Caco-2 (cell line): Measurements from ENCODE around the gene CTR9. TPM values are rescaled to one million over a fixed set of nuclear protein-coding genes. Genes with fewer than 3 reads are reported as not detected.

Experiments
- BruUV-seq: library from RNA; stranded (reverse); fragments of 400-500 nt; replicated peaks from 2 replicates; lab custom pipeline; 2021; lab: Mats Ljungman, UMichigan
- CTCF ChIA-PET: fragments of 300-600 bp; sonication (Branson Sonifier 250); formaldehyde crosslinking; loops from one replicate; lab custom pipeline; 2022; ENCODE audit warnings: antibody characterized with exemption; lab: Charles Lee
- POLR2A ChIA-PET: fragments of 300-600 bp; sonication (Branson Sonifier 250); formaldehyde crosslinking; loops from one replicate; lab custom pipeline; 2022; ENCODE audit warnings: antibody characterized with exemption; lab: Charles Lee
- DNase-seq, 2 experiments: peaks; one replicate each; pipeline versions ENCODE4 v3.0.0 to v3.0.0-alpha.2; 2020 to 2022
- H3K27me3 ChIP-seq: replicated peaks from 2 replicates; pipeline ENCODE4 v1.6.0; 2011; ENCODE audit warnings: low read length; ENCODE audit not compliant: control insufficient read depth, insufficient read depth
- H3K36me3 ChIP-seq: 2 replicates; pipeline ENCODE4 v1.5.1; 2011; ENCODE audit warnings: low read length; ENCODE audit not compliant: control insufficient read depth, insufficient read depth
- H3K4me1 ChIP-seq: fragments of 250-450 bp; sonication (Bioruptor Pico); 2 replicates; pipeline ENCODE4 v1.5.1; 2020; ENCODE audit warnings: mild to moderate bottlenecking
- H3K4me3 ChIP-seq: 2 replicates; pipeline ENCODE4 v1.5.1; 2011; ENCODE audit warnings: low read depth, mild to moderate bottlenecking, control low read depth, low read length
- H3K9me3 ChIP-seq: fragments of 250-450 bp; sonication (Bioruptor Pico); 2 replicates; pipeline ENCODE4 v1.5.1; 2020; ENCODE audit warnings: mild to moderate bottlenecking, moderate library complexity
- H3K27ac Mint-ChIP-seq: one replicate; pipeline ENCODE4 v1.8.0; 2022; ENCODE audit warnings: mixed read lengths; ENCODE audit not compliant: unreplicated experiment
- H3K27me3 Mint-ChIP-seq: one replicate; pipeline ENCODE4 v1.8.0; 2022; ENCODE audit warnings: mixed read lengths; ENCODE audit not compliant: insufficient read depth, unreplicated experiment
- H3K36me3 Mint-ChIP-seq: one replicate; pipeline ENCODE4 v1.8.0; 2022; ENCODE audit warnings: mild to moderate bottlenecking, mixed read lengths; ENCODE audit not compliant: insufficient read depth, unreplicated experiment
- H3K4me1 Mint-ChIP-seq: one replicate; pipeline ENCODE4 v1.8.0; 2022; ENCODE audit warnings: low read depth, mixed read lengths; ENCODE audit not compliant: unreplicated experiment
- H3K4me3 Mint-ChIP-seq: one replicate; pipeline ENCODE4 v1.8.0; 2022; ENCODE audit warnings: mild to moderate bottlenecking, moderate library complexity, mixed read lengths; ENCODE audit not compliant: unreplicated experiment
- H3K9me3 Mint-ChIP-seq: one replicate; pipeline ENCODE4 v1.8.0; 2022; ENCODE audit warnings: mixed read lengths; ENCODE audit not compliant: unreplicated experiment
- intact Hi-C: fragments of 100-400 bp; cut with micrococcal nuclease; formaldehyde crosslinking; loops from one replicate; pipeline ENCODE4 v1.10.0; 2022; ENCODE audit not compliant: unreplicated experiment
- total RNA-seq: library from RNA; stranded (reverse); gene quantifications from 2 replicates; pipeline ENCODE4 v1.2.3, GENCODE V29; 2022
- TF ChIP-seq, protein P1 (sequence below), 2 experiments: fragments of 200-600 bp in 1 of 2; IDR thresholded peaks; 1 replicate in 1 of 2; 2 replicates in 1 of 2; pipeline versions ENCODE4 v1.5.1 to v1.8.0; 2011 to 2022; ENCODE audit warnings: antibody characterized with exemption in 1 of 2, control low read depth in 1 of 2, inconsistent platforms in 1 of 2, low read depth in 1 of 2, low read length in 1 of 2, mild to moderate bottlenecking in 1 of 2, moderate library complexity in 1 of 2; ENCODE audit not compliant: insufficient read depth in 1 of 2, severe bottlenecking in 1 of 2, unreplicated experiment in 1 of 2

Gene CTR9
- total RNA-seq, 1 experiment from 2014 or later: 54.0 TPM

DNA sequence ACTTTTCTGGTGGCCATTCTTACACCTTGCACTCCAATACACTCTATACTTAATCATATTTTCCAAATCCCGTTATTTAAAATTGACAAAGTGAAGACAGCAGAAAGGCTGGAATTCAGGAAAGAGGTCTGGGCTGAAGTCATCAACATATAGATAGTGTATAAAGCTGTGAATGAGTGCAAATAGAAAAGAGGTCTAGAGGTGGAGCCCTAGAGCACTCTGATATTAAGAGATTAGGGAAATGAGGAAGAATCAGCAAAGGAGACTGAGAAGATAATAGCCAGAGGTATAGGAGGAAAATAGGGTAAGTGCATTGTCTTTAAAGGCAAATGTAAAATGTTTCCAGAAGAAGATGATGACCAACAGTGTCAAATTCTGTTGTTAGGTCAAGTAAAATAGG is 7.9 kb downstream of the CTR9 start:
- Mint-ChIP-seq H3K9me3 (no peaks in the 10 kb centered on the region), H3K27ac (no peak overlapping the region), H3K4me3 (no peak overlapping the region), H3K27me3 (no peaks in the 10 kb centered on the region), H3K36me3 (peaks cover 31% of the 10 kb centered on the region), H3K4me1 (no peaks in the 10 kb centered on the region)
- intact Hi-C loops: no loop called here
- DNase-seq: no peak
- no peaks in the 10 kb centered on the region; the same call in 1 of the 2 replicates for H3K36me3 ChIP-seq
- ChIA-PET CTCF (interaction anchor here (1.7 kb wide), 1 partner anchor 12 kb away, joined by 5 read pairs; no protein-coding TSS in a partner anchor), POLR2A (no interaction called here)
- TF ChIP-seq, protein P1, sequence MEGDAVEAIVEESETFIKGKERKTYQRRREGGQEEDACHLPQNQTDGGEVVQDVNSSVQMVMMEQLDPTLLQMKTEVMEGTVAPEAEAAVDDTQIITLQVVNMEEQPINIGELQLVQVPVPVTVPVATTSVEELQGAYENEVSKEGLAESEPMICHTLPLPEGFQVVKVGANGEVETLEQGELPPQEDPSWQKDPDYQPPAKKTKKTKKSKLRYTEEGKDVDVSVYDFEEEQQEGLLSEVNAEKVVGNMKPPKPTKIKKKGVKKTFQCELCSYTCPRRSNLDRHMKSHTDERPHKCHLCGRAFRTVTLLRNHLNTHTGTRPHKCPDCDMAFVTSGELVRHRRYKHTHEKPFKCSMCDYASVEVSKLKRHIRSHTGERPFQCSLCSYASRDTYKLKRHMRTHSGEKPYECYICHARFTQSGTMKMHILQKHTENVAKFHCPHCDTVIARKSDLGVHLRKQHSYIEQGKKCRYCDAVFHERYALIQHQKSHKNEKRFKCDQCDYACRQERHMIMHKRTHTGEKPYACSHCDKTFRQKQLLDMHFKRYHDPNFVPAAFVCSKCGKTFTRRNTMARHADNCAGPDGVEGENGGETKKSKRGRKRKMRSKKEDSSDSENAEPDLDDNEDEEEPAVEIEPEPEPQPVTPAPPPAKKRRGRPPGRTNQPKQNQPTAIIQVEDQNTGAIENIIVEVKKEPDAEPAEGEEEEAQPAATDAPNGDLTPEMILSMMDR (IDR thresholded peaks at IDR 0.05; ENCODE audit: insufficient read depth in 1 of 2, low read depth in 1 of 2, low read length in 1 of 2, severe bottlenecking in 1 of 2, unreplicated experiment in 1 of 2): peak in 1 of 2 experiments; percentile 23
- BruUV-seq: no TSS peak
- no peaks in the 10 kb centered on the region for H3K27me3 ChIP-seq
- no peaks in the 10 kb centered on the region; the same call in 1 of the 2 replicates for H3K4me1 ChIP-seq
- no peaks in the 10 kb centered on the region for H3K9me3 ChIP-seq
- no peak overlapping the region for H3K4me3 ChIP-seq

GRCh38 chr11:10761085-10761698 is 10.1 kb downstream of the CTR9 start:
- CTCF ChIA-PET: interaction anchor here (0.6 kb wide), 1 partner anchor 10 kb away, joined by 3 read pairs; no protein-coding TSS in a partner anchor
- no peaks in the 10 kb centered on the region; the same call in 1 of the 2 replicates for H3K4me1 ChIP-seq
- DNase-seq: no peak
- H3K27me3 Mint-ChIP-seq: no peaks in the 10 kb centered on the region
- no peaks in the 10 kb centered on the region for H3K9me3 ChIP-seq
- no peak overlapping the region for H3K27ac Mint-ChIP-seq
- no peaks in the 10 kb centered on the region for H3K27me3 ChIP-seq
- H3K4me3 Mint-ChIP-seq: no peak overlapping the region
- TF ChIP-seq, protein P1 (IDR thresholded peaks at IDR 0.05; ENCODE audit: insufficient read depth in 1 of 2, low read depth in 1 of 2, low read length in 1 of 2, severe bottlenecking in 1 of 2, unreplicated experiment in 1 of 2): no peak
- no TSS peak for BruUV-seq
- intact Hi-C loops: no loop called here
- POLR2A ChIA-PET: interaction anchor here (1.1 kb wide), 1 partner anchor 10 kb away, joined by 3 read pairs; the partner anchor contains the start of gene CTR9
- no peak overlapping the region for H3K4me3 ChIP-seq
- H3K4me1 Mint-ChIP-seq: no peaks in the 10 kb centered on the region
- peaks cover 43% of the 10 kb centered on the region for H3K36me3 Mint-ChIP-seq
- no peaks in the 10 kb centered on the region; the same call in 1 of the 2 replicates for H3K36me3 ChIP-seq
- H3K9me3 Mint-ChIP-seq: no peaks in the 10 kb centered on the region

GRCh38 chr11:10762185-10762584 is 11.1 kb downstream of the CTR9 start:
- TF ChIP-seq, protein P1 (IDR thresholded peaks at IDR 0.05; ENCODE audit: insufficient read depth in 1 of 2, low read depth in 1 of 2, low read length in 1 of 2, severe bottlenecking in 1 of 2, unreplicated experiment in 1 of 2): no peak
- POLR2A ChIA-PET: no interaction called here
- H3K4me1 Mint-ChIP-seq: no peaks in the 10 kb centered on the region
- H3K27ac Mint-ChIP-seq: no peak overlapping the region
- H3K27me3 ChIP-seq: no peaks in the 10 kb centered on the region
- no peak overlapping the region for H3K4me3 ChIP-seq
- intact Hi-C loops: no loop called here
- no peaks in the 10 kb centered on the region for H3K27me3 Mint-ChIP-seq
- H3K36me3 Mint-ChIP-seq: peaks cover 50% of the 10 kb centered on the region
- DNase-seq: no peak
- no peaks in the 10 kb centered on the region for H3K9me3 Mint-ChIP-seq
- no peaks in the 10 kb centered on the region; the same call in 1 of the 2 replicates for H3K36me3 ChIP-seq
- no peaks in the 10 kb centered on the region for H3K9me3 ChIP-seq
- no peaks in the 10 kb centered on the region; the same call in 1 of the 2 replicates for H3K4me1 ChIP-seq
- H3K4me3 Mint-ChIP-seq: no peak overlapping the region
- BruUV-seq: no TSS peak
- CTCF ChIA-PET: no interaction called here
